ENCODE measurements around the gene ITGAX. TPM values are rescaled to one million over a fixed set of nuclear protein-coding genes. Genes with fewer than 3 reads are reported as not detected.
A peak's percentile ranks its signal among the peaks of the same experiment; 100 is the strongest.

The ITGAX gene
- polyA plus RNA-seq, 1 of the 3 experiments (the other 2 are of a cell fraction) = 0.66 TPM

DNA sequence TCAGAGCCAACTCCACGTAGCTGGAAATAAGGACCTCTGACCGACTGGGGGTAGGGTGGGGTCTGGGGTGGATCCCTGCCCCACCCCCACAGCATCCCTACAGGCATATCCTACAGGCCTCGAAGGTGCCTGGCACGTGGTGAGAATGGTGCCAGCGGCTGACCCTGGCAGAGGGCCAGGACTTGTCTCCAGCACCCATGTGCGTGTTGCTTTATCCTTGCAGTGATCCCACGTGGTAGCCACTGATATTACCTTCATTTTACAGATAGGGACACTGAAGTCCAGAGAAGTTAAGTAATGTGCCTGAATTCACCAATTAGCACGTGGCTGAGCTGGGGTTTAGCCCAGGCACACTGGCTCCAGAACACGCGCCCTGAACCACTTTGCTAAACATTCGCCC is 46.5 kb downstream of the ITGAX start:
- Histone ChIP-seq H3K79me2 (ENCODE audit: insufficient read depth) (peaks cover 7% of the 10 kb centered on the region; the same call in 1 of the 2 replicates), H3K4me2 (no peak overlapping the region), H3K4me3 (ENCODE audit: low read depth in 2 of 2, low read length in 1 of 2) (no peak overlapping the region), H3K9me3 (no peaks in the 10 kb centered on the region), H4K20me1 (ENCODE audit: insufficient read depth) (no peaks in the 10 kb centered on the region), H3K9me2 (no peaks in the 10 kb centered on the region), H2AFZ (ENCODE audit: low read depth) (no peak overlapping the region), H3K36me3 (replicated peaks in 1 of 2; ENCODE audit: control insufficient read depth in 1 of 2, insufficient read depth in 2 of 2, low read length in 1 of 2) (no peaks in the 10 kb centered on the region), H3K4me1 (ENCODE audit: control insufficient read depth in 1 of 2, insufficient read depth in 2 of 2, low read depth in 1 of 2, low read length in 1 of 2) (peaks cover 0 to 6% of the 10 kb centered on the region in 2 experiments; a peak in 1 of 4 replicates), H3K27me3 (ENCODE audit: insufficient read depth) (no peaks in the 10 kb centered on the region; the same call in 1 of the 2 replicates), H3K9ac (no peak overlapping the region), H3F3A (replicated peaks; ENCODE audit: insufficient read depth) (peaks cover 9% of the 10 kb centered on the region), H3K27ac (ENCODE audit: low read depth in 2 of 2, low read length in 1 of 2) (no peak overlapping the region)
- WGBS (ENCODE audit: low lambda C conversion rate) = 67% methylated on average over 11 of the region's 11 CpGs
- DNase-seq = no peak
- POLR2A ChIA-PET = no interaction called here
- TF ChIP-seq RXRA (IDR thresholded peaks at IDR 0.05; ENCODE audit: borderline replicate concordance, low read depth) = no peak
- TF ChIP-seq, protein P1, sequence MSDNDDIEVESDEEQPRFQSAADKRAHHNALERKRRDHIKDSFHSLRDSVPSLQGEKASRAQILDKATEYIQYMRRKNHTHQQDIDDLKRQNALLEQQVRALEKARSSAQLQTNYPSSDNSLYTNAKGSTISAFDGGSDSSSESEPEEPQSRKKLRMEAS (IDR thresholded peaks at IDR 0.05; ENCODE audit: low read depth) = peak; percentile 47; the same call in 1 of the 2 replicates
- CTCF ChIA-PET = interaction anchor here (1.2 kb wide), 1 partner anchor 19 kb away, joined by 3 read pairs; no protein-coding TSS in a partner anchor

DNA sequence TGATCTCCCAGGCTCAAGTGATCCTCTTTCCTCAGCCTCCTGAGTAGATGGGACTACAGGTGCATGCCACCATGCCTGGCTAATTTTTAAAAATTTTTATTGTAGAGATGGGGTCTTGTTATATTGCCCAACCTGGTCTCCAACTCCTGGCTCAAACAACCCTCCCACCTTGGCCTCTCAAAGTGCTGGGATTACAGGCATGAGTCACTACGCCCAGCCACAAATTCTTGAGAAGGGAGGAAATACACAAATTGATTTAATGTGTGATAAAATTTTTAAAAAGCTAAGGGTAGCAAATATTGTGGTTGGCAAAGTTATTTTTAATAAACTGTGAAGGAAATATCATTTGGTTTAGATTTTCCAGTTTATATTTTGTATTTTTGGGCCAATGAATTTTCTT is 47.7 kb downstream of the ITGAX start:
- CTCF ChIA-PET = interaction anchor here (1.2 kb wide), 1 partner anchor 20 kb away, joined by 3 read pairs; no protein-coding TSS in a partner anchor
- 38% methylated on average over 1 of the region's 1 CpG for WGBS (ENCODE audit: low lambda C conversion rate)
- POLR2A ChIA-PET = no interaction called here

DNA sequence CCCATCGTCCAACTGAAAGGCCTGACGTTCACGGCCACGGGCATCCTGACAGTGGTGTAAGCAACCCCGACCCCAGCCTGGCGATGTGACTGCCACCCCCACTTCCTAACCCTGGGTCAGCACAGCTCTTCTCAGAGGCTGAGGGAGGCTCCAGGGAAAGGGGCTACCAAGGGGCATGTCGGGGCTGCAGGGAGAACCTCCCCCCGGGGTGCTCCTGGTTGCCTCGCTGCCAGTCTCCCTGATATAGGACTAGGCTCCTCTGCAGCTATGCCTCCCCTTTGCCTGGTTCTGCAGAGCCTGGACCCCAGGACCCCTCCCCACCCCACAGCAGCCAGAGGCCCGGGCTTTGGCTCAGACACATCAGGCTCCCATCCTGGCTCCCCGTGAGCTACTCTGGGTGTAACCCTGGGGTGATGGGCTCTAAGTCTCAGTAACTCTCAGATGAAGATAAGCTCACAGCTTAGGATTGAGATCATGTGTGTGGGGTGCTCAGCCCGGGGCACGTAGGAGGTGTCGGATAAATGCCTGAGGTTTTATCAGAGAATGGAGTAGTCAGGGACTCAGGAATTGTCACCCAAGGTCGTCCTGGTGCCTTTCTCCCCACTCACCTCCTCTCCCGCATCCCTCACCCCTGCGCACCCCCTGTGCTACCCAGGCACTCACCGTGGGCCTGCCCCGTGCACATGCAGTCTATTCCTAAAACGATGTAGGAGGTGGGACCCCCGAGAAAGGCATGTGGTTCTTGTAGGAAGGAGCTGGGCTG is 48.8 kb downstream of the ITGAX start:
- POLR2A ChIA-PET = no interaction called here
- no peaks in the 10 kb centered on the region for H3K9me3 ChIP-seq
- H3K27me3 ChIP-seq (ENCODE audit: insufficient read depth) = peaks cover 10% of the 10 kb centered on the region; the same call in 1 of the 2 replicates
- no peaks in the 10 kb centered on the region for H3K36me3 ChIP-seq (replicated peaks in 1 of 2; ENCODE audit: control insufficient read depth in 1 of 2, insufficient read depth in 2 of 2, low read length in 1 of 2)
- 16% methylated on average over 13 of the region's 21 CpGs for WGBS (ENCODE audit: low lambda C conversion rate)
- H3K4me1 ChIP-seq (ENCODE audit: control insufficient read depth in 1 of 2, insufficient read depth in 2 of 2, low read depth in 1 of 2, low read length in 1 of 2) = peaks cover 0 to 6% of the 10 kb centered on the region in 2 experiments; a peak in 1 of 4 replicates
- peaks cover 9% of the 10 kb centered on the region for H3F3A ChIP-seq (replicated peaks; ENCODE audit: insufficient read depth)
- TF ChIP-seq, protein P2, sequence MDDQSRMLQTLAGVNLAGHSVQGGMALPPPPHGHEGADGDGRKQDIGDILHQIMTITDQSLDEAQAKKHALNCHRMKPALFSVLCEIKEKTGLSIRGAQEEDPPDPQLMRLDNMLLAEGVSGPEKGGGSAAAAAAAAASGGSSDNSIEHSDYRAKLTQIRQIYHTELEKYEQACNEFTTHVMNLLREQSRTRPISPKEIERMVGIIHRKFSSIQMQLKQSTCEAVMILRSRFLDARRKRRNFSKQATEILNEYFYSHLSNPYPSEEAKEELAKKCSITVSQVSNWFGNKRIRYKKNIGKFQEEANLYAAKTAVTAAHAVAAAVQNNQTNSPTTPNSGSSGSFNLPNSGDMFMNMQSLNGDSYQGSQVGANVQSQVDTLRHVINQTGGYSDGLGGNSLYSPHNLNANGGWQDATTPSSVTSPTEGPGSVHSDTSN (IDR thresholded peaks at IDR 0.05) = no peak
- peaks cover 7% of the 10 kb centered on the region; the same call in 1 of the 2 replicates for H3K79me2 ChIP-seq (ENCODE audit: insufficient read depth)
- H3K4me2 ChIP-seq = peak overlapping the region; percentile 88
- DNase-seq = no peak
- no peak overlapping the region for H3K27ac ChIP-seq (ENCODE audit: low read depth in 2 of 2, low read length in 1 of 2)
- H3K9ac ChIP-seq = peak overlapping the region; percentile 51
- peak overlapping the region; percentile 52 to 69 for H3K4me3 ChIP-seq (ENCODE audit: low read depth in 2 of 2, low read length in 1 of 2)
- no peaks in the 10 kb centered on the region for H3K9me2 ChIP-seq
- CTCF ChIA-PET = interaction anchor here (0.6 kb wide), 1 partner anchor 464 kb away, joined by 3 read pairs; no protein-coding TSS in a partner anchor
- H4K20me1 ChIP-seq (ENCODE audit: insufficient read depth) = no peaks in the 10 kb centered on the region
- H2AFZ ChIP-seq (ENCODE audit: low read depth) = no peak overlapping the region; the same call in 1 of the 2 replicates

More for the DNA sequence above, 47.7 kb downstream of the ITGAX start:
- no peak overlapping the region for H2AFZ ChIP-seq (ENCODE audit: low read depth)
- H3F3A ChIP-seq (replicated peaks; ENCODE audit: insufficient read depth) = peaks cover 9% of the 10 kb centered on the region
- no peaks in the 10 kb centered on the region; the same call in 1 of the 2 replicates for H3K27me3 ChIP-seq (ENCODE audit: insufficient read depth)
- H3K9me3 ChIP-seq = no peaks in the 10 kb centered on the region
- no peak overlapping the region for H3K9ac ChIP-seq
- no peaks in the 10 kb centered on the region for H3K9me2 ChIP-seq
- no peaks in the 10 kb centered on the region for H3K36me3 ChIP-seq (replicated peaks in 1 of 2; ENCODE audit: control insufficient read depth in 1 of 2, insufficient read depth in 2 of 2, low read length in 1 of 2)
- peaks cover 0 to 6% of the 10 kb centered on the region in 2 experiments; a peak in 1 of 4 replicates for H3K4me1 ChIP-seq (ENCODE audit: control insufficient read depth in 1 of 2, insufficient read depth in 2 of 2, low read depth in 1 of 2, low read length in 1 of 2)
- TF ChIP-seq, protein P3, sequence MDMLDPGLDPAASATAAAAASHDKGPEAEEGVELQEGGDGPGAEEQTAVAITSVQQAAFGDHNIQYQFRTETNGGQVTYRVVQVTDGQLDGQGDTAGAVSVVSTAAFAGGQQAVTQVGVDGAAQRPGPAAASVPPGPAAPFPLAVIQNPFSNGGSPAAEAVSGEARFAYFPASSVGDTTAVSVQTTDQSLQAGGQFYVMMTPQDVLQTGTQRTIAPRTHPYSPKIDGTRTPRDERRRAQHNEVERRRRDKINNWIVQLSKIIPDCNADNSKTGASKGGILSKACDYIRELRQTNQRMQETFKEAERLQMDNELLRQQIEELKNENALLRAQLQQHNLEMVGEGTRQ (IDR thresholded peaks at IDR 0.05; ENCODE audit: borderline replicate concordance, low read depth, low read length) = no peak
- TF ChIP-seq JUND (IDR thresholded peaks at IDR 0.05) (peak; percentile 52), TEAD4 (IDR thresholded peaks at IDR 0.05; ENCODE audit: borderline replicate concordance, insufficient read depth) (no peak), RFX5 (IDR thresholded peaks at IDR 0.05; ENCODE audit: low read length) (no peak), FOSL2 (IDR thresholded peaks at IDR 0.05; ENCODE audit: borderline replicate concordance, low read depth) (peak; percentile 66), TCF12 (IDR thresholded peaks at IDR 0.05) (peak; percentile 30; the same call in 1 of the 2 replicates)
- H3K27ac ChIP-seq (ENCODE audit: low read depth in 2 of 2, low read length in 1 of 2) = peak overlapping the region in 1 of 2 experiments; percentile 23; a peak in 1 of 4 replicates
- peak overlapping the region; percentile 88 for H3K4me2 ChIP-seq
- no peaks in the 10 kb centered on the region for H4K20me1 ChIP-seq (ENCODE audit: insufficient read depth)
- no peak for DNase-seq
- H3K4me3 ChIP-seq (ENCODE audit: low read depth in 2 of 2, low read length in 1 of 2) = no peak overlapping the region
- peaks cover 7% of the 10 kb centered on the region; the same call in 1 of the 2 replicates for H3K79me2 ChIP-seq (ENCODE audit: insufficient read depth)

Data from SK-N-SH (cell line).